Measurements from ENCODE around the gene DRAP1. TPM values are rescaled to one million over a fixed set of nuclear protein-coding genes. Genes with fewer than 3 reads are reported as not detected.

Gene DRAP1
- total and polyA plus RNA-seq, 9 of the 15 experiments (the other 6 are each of a cell fraction or from before 2014, with no cell fraction given): 9.6 to 200 (median 92.9) TPM

GRCh38 chr11:65903068-65903481 is 16.2 kb upstream of the DRAP1 start (continued):
- TF ChIP-seq TAF1 (IDR thresholded peaks at IDR 0.05; ENCODE audit: control insufficient read depth, extremely low read depth, insufficient read depth, low read length, severe bottlenecking) (peak; percentile 45), ETS1 (conservative IDR thresholded peaks at IDR 0.05; ENCODE audit: control insufficient read depth, low read depth, low read length) (peak; percentile 42; the same call in 1 of the 2 replicates), MNT (conservative IDR thresholded peaks at IDR 0.05) (0 out of 4 replicates have a peak, but pooled peaks of 1 of the 2 experiments have one; percentile 8), ZNF140 (CRISPR knock-in tag; IDR thresholded peaks at IDR 0.05) (no peak), HDGF (IDR thresholded peaks at IDR 0.05) (no peak), BCLAF1 (IDR thresholded peaks at IDR 0.05; ENCODE audit: borderline replicate concordance in 1 of 2, control insufficient read depth in 1 of 2, low read depth in 2 of 2, low read length in 1 of 2) (0 out of 4 replicates have a peak, but pooled peaks of 1 of the 2 experiments have one; percentile 25), CUX1 (CRISPR knock-in tag; IDR thresholded peaks at IDR 0.05) (no peak), DACH1 (IDR thresholded peaks at IDR 0.05; ENCODE audit: partially characterized antibody) (no peak), ZNF263 (CRISPR knock-in tag; IDR thresholded peaks at IDR 0.05; ENCODE audit: borderline replicate concordance) (peak; percentile 85), LEF1 (IDR thresholded peaks at IDR 0.05) (no peak), ZNF311 (CRISPR knock-in tag; IDR thresholded peaks at IDR 0.05) (no peak)
